DND-41 (cell line): Measurements from ENCODE around the gene LYRM4.

Experiments used
- EZH2 ChIP-seq: IDR thresholded peaks from 3 replicates; pipeline ENCODE4 v1.6.1; 2012; ENCODE audit warnings: borderline replicate concordance, low read depth, mild to moderate bottlenecking, moderate library complexity, low read length, inconsistent platforms; ENCODE audit not compliant: severe bottlenecking
- TF ChIP-seq, protein P1 (sequence below): IDR thresholded peaks from 2 replicates; pipeline ENCODE4 v1.5.1; 2012; ENCODE audit warnings: borderline replicate concordance, low read length, moderate library complexity, mild to moderate bottlenecking; ENCODE audit not compliant: poor library complexity, severe bottlenecking; ENCODE audit errors: extremely low read depth

- TF ChIP-seq, protein P1, sequence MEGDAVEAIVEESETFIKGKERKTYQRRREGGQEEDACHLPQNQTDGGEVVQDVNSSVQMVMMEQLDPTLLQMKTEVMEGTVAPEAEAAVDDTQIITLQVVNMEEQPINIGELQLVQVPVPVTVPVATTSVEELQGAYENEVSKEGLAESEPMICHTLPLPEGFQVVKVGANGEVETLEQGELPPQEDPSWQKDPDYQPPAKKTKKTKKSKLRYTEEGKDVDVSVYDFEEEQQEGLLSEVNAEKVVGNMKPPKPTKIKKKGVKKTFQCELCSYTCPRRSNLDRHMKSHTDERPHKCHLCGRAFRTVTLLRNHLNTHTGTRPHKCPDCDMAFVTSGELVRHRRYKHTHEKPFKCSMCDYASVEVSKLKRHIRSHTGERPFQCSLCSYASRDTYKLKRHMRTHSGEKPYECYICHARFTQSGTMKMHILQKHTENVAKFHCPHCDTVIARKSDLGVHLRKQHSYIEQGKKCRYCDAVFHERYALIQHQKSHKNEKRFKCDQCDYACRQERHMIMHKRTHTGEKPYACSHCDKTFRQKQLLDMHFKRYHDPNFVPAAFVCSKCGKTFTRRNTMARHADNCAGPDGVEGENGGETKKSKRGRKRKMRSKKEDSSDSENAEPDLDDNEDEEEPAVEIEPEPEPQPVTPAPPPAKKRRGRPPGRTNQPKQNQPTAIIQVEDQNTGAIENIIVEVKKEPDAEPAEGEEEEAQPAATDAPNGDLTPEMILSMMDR, result no peak
- TF ChIP-seq EZH2, result no peak
Observed at GRCh38 chr6:5067305-5067704, 193.4 kb downstream of the LYRM4 start.
